ENCODE data around the gene PRAC1.

- no peak for TF ChIP-seq CTCF (IDR thresholded peaks at IDR 0.05; ENCODE audit: extremely low read depth in 1 of 2, insufficient read depth in 1 of 2, low read depth in 1 of 2, low read length in 2 of 2)
- no peak for TF ChIP-seq POLR2AphosphoS5 (IDR thresholded peaks at IDR 0.05; ENCODE audit: insufficient read depth, low read depth, low read length)
- TF ChIP-seq MAX (IDR thresholded peaks at IDR 0.05; ENCODE audit: insufficient read depth, insufficient read length), result no peak
- TF ChIP-seq POLR2A (IDR thresholded peaks at IDR 0.05; ENCODE audit: low read depth, low read length), result no peak
- TF ChIP-seq FOS (IDR thresholded peaks at IDR 0.05; ENCODE audit: borderline replicate concordance, insufficient read depth, low read length), result no peak
- no peak for TF ChIP-seq JUN (IDR thresholded peaks at IDR 0.05; ENCODE audit: borderline replicate concordance, insufficient read depth, insufficient read length, low read depth)
- TF ChIP-seq MYC (IDR thresholded peaks at IDR 0.05; ENCODE audit: low read depth, low read length), result no peak
Observed at GRCh38 chr17:48740537-48740936, 18.2 kb upstream of the PRAC1 start.
